KG1 (cell line): ENCODE results near the gene EVA1C.
"Not testable (repeated sequence)": the region's sequence is repeated elsewhere in the genome, so short reads cannot be mapped to it uniquely, and the experiment has no call there.

ENCODE experiments used
- DNase-seq: peaks from one replicate; lab custom pipeline; 2025; lab: John Stamatoyannopoulos, UW

The EVA1C gene

GRCh38 chr21:32462564-32462963 lies 50.1 kb downstream of the EVA1C start:
- not testable (repeated sequence) for DNase-seq

GRCh38 chr21:32463367-32463766 lies 50.9 kb downstream of the EVA1C start:
- no peak for DNase-seq

- no peak for DNase-seq
These were observed 51.4 kb downstream of the EVA1C start for GRCh38 chr21:32463889-32464300.

- DNase-seq = no peak
These were observed 54.8 kb downstream of the EVA1C start for GRCh38 chr21:32467291-32467690.

- DNase-seq = no peak
These were observed 56.2 kb downstream of the EVA1C start for GRCh38 chr21:32468681-32469111.

GRCh38 chr21:32469628-32470027 lies 57.1 kb downstream of the EVA1C start:
- no peak for DNase-seq

GRCh38 chr21:32470206-32470605 lies 57.7 kb downstream of the EVA1C start:
- DNase-seq = no peak

- DNase-seq = no peak
These were observed 60.6 kb downstream of the EVA1C start for GRCh38 chr21:32472890-32473765.

- DNase-seq = no peak
These were observed 61.9 kb downstream of the EVA1C start for GRCh38 chr21:32474179-32475059.

GRCh38 chr21:32475162-32475812 lies 62.8 kb downstream of the EVA1C start:
- no peak for DNase-seq

- DNase-seq = no peak
These were observed 64.3 kb downstream of the EVA1C start for GRCh38 chr21:32476661-32477423.

GRCh38 chr21:32477424-32477745 lies 64.9 kb downstream of the EVA1C start:
- DNase-seq = no peak

- DNase-seq = no peak
These were observed 69.4 kb downstream of the EVA1C start for GRCh38 chr21:32481875-32482408.

- no peak for DNase-seq
These were observed 70.2 kb downstream of the EVA1C start for GRCh38 chr21:32482565-32483292.

GRCh38 chr21:32483293-32483595 lies 70.7 kb downstream of the EVA1C start:
- DNase-seq = no peak

GRCh38 chr21:32484706-32485380 lies 72.3 kb downstream of the EVA1C start:
- DNase-seq = no peak

- DNase-seq = no peak
These were observed 79.9 kb downstream of the EVA1C start for GRCh38 chr21:32492376-32492775.

- no peak for DNase-seq
These were observed 82.6 kb downstream of the EVA1C start for GRCh38 chr21:32494934-32495709.

GRCh38 chr21:32496568-32496967 lies 84.1 kb downstream of the EVA1C start:
- DNase-seq = no peak
